Measurements from ENCODE around the gene ZNG1A. TPM values are rescaled to one million over a fixed set of nuclear protein-coding genes. Genes with fewer than 3 reads are reported as not detected.
A peak's percentile ranks its signal among the peaks of the same experiment; 100 is the strongest.
"Not testable (repeated sequence)": the region's sequence is repeated elsewhere in the genome, so short reads cannot be mapped to it uniquely, and the experiment has no call there.

Gene ZNG1A
- polyA plus RNA-seq, 5 donors = 53.4 to 85.3 (median 65.7) TPM

DNA sequence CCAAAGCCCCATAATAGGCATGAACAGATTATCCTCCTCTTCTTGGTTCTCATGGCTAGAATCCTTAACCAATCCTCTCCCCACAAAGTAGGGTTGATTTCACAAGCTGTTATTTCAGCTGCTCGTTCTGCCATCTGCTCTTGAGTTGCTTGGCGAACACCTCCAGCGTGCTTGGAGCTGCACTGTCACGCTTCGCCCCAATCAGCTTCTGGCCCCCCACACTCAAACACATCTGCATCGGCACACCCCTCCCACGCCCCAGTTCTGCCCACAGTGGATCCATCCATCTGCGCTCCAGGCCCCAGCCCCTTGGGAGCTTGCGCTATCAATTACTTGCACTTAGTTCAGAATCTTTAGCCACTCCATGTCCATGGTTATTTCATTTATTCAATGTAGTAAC, 78.4 kb downstream of the ZNG1A start:
- DNase-seq = not testable (repeated sequence)

DNA sequence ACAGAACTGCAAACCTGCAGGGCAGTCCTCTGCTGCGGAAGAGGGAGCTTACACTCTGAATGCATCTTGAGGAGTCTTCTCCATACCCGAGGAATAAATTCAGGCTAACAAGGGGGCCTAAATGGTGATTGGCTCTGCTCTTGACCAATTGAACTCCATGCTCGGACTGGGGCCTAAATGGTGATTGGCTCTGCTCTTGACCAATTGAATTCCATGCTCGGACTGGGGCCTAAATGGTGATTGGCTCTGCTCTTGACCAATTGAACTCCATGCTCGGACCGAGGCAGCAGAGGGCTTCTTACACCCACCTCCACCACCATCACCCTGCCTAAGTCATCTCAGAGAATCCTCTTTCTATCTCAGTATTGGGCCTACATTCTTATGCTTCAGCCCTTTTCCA, 79.0 kb downstream of the ZNG1A start:
- not testable (repeated sequence) for DNase-seq

DNA sequence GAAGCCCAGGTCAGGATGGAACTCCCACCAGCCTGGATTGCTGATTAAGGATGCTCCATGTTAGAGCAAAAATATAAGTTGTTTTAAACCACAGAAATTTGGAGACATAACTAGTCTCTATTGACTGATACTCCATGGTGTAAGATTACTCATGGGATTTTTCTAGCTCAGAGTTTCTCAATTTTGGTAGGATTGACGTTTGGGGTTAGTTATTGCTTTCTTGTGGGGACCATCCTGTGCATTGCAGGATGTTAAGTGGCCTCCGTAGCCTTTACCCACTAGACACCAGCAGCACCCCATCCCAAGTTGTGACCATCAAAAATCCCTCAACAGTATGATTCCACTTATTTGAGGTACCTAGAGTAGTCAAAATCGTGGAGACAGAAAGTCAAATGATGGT, 80.1 kb downstream of the ZNG1A start:
- not testable (repeated sequence) for DNase-seq

DNA sequence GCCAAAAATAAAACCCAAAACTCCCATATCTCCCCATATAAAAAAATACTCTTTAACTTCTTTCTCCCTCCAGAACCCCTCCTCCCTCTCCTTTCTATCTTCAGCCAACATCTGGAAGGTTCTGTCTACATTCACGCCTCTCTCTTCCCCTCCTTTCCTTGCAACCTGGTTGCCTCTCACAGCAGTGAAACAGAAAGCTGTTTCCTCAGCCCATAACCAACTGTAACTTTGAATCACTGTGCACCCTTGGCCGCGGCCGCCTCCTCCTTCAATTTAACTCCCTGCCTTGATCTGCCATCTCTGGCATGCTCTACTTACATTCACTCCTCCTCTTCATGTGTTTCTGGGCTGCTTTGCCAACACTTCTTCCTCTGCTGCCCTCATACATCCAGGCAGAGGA, 83.9 kb downstream of the ZNG1A start:
- not testable (repeated sequence) for DNase-seq

DNA sequence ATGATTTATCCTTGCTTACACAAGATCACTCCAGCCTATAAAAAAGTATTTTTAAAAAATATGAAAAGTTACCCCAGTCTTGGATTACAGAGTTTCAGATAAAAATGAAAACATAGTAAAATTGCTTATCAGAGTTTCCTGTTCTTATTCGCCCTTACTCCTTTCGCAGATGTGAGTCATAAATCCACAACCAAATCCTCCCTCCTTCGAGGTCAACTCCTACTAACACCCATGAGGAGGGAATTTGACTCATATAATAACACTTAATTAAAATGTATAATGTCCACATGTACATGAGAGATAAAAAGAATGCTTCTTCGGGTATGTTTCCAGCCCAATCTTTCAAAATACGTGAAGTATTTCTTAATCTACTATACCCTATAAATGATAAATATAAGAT, 84.5 kb downstream of the ZNG1A start:
- not testable (repeated sequence) for DNase-seq

DNA sequence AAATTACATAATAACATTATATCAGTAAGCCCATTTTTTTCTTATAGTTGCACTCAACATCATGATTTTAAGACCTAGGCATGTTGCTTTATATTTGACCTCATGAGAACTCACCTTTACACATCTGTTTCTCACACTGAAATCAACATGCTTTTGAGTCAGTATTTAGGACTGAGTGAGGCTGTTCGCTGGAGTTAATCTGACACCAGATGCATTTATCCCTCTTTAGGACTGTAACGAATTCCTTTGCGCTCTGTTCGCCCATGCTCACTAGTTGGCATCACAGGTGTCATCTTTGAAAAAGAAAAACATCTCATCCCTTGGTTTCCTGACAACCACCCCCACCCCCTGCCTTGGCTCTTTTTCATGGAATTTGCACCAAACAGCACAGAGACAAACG, 84.9 kb downstream of the ZNG1A start:
- DNase-seq = not testable (repeated sequence)

DNA sequence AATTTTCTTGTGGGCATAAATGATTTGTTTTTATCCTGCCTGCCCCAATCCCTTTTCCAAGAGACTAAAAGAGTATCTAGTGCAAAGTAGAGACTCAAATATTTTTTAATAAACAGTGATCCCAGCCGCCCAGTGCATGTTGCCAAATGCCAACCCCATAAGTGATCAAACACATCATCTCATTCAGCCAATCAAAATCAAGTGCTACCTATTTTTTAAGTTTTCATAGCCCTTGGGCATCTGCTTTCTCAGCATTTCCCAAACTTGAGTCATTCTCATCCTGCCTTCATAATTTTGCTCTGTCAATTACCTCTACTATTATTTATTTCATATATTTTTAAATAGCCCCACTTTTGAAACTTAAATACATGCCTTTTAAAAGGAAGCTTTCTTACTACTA, 88.0 kb downstream of the ZNG1A start:
- DNase-seq = not testable (repeated sequence)

DNA sequence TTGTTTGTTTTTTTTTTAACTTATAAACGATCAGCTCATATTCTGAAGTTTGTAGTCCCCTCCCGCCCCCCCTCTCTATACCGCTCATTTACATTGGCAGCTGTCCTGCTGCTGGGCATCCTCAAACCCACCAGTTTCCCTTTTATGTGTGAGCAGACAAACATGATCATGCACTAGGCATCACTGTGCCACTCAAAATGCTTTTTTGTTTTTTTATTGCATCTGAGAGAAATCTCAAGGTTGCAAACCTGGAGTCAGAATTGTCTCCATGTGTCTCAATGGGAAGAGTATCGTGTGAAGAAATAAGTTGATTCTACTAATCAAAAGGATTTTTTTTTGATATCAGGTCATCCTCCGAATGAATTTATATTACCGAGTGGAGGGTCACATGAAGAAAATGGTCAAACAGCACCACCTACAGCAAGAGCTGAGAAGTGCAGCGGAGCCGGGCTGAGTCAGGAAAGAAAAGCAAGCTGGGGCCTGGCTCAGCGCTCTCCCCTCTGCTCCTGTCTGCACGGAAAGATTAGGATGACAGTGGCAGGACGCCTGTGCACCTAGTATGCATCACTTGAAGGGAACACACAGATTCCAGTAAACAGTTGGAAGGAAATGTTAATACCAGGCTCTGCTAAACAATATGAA, 90.3 kb downstream of the ZNG1A start:
- not testable (repeated sequence) for DNase-seq

DNA sequence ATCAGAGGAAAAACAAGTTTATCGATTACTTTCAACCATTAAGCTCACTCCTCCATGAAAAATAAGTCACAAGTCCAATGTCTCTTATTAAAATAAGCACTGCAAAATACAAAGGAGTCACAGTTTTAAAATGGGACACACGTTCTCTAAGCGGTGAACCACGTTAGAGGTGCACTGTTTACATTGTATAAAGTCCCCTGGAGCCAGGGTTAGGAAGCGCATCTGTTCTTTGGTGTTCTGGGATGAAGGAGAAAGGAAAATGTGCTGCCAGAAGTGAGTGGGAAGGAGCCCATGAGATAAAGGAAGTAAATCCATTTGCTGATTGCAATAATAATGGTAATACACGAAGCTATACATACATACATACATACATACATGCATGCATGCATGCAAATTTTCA, 91.0 kb downstream of the ZNG1A start:
- DNase-seq = not testable (repeated sequence)

DNA sequence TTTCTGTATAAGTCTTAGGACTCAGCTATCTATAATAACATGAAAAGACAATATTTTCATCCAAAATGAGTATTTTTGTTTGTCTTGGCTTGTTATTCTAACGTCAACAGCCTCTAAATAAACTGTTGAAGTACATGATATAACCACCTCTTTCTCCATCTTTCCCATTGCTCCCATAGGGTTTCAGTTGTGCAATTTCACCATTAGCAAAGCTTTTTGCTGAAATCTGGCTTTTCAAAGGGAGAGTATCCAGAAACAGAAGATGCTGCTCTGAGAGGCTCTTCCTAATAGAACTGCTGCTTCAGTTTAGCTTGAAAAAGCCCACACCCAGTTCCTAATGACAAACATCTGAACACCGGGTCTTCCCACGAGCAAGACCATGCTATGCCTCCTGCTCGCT, 91.8 kb downstream of the ZNG1A start:
- not testable (repeated sequence) for DNase-seq

DNA sequence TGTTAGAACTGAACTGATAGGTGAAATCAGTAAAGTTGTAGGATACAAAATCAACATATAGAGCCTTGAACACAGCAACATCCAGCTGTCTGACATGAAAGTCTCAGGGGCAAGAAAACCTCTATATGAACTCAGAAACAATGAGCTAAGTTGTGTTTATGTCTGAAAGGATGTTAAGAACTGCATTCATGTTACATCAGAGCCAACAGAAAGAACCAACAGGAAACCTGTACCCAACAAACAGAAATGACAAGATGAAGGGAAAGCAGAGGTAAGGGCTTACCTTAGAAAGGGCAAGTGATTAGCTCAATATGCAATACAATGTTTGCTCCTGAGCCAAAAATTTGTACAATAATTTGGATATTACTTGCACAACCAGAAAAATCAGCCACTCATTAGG, 92.2 kb downstream of the ZNG1A start:
- not testable (repeated sequence) for DNase-seq

DNA sequence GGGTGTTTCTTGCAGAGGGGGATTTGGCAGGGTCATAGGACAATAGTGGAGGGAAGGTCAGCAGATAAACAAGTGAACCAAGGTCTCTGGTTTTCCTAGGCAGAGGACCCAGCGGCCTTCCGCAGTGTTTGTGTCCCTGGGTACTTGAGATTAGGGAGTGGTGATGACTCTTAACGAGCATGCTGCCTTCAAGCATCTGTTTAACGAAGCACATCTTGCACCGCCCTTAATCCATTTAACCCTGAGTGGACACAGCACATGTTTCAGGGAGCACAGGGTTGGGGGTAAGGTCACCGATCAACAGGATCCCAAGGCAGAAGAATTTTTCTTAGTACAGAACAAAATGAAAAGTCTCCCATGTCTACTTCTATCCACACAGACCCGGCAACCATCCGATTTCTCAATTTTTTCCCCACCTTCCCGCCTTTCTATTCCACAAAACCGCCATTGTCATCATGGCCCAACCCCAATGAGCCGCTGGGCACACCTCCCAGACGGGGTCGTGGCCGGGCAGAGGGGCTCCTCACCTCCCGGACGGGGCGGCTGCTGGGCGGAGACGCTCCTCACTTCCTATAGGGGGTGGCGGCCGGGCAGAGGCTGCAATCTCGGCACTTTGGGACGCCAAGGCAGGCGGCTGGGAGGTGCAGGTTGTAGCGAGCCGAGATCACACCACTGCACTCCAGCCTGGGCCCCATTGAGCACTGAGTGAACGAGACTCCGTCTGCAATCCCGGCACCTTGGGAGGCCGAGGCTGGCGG, 95.7 kb downstream of the ZNG1A start:
- not testable (repeated sequence) for DNase-seq

DNA sequence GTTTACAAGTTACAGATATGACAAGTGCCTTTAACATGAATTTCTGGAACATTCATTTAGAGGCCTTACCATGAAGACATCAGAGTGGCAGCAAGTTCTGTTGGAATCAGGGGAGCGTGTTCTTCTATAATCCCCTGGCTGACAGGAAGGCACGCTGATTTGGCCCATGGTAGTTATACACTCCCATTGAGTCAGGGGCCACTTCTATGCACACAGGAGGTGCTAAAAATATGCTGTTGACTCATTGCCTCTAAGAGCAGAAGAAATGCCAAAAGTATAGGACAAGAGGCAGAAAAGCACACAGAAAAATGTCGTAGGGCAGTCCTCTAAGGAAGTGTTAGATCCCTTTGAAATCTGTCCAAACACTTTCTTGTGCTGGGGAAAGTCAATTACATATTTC, 100.5 kb downstream of the ZNG1A start:
- DNase-seq = not testable (repeated sequence)

DNA sequence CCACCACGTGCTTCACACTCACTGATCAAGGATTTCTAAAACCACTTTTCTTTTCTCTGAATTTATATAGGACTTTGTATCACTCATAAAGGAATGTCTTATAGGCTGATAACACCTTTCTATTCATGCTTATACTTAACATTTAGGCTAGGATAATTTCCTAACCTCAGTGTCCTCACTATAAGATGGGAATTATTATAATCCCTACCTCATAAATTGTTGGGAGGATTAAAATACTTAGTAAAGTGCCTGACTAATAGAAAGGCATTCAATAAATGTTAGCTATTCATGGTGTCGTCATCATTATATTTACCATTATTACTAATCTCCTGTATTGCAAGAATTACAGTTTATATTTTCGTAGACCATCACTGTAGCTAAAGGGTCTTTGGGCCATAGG, 102.5 kb downstream of the ZNG1A start:
- DNase-seq = not testable (repeated sequence)

DNA sequence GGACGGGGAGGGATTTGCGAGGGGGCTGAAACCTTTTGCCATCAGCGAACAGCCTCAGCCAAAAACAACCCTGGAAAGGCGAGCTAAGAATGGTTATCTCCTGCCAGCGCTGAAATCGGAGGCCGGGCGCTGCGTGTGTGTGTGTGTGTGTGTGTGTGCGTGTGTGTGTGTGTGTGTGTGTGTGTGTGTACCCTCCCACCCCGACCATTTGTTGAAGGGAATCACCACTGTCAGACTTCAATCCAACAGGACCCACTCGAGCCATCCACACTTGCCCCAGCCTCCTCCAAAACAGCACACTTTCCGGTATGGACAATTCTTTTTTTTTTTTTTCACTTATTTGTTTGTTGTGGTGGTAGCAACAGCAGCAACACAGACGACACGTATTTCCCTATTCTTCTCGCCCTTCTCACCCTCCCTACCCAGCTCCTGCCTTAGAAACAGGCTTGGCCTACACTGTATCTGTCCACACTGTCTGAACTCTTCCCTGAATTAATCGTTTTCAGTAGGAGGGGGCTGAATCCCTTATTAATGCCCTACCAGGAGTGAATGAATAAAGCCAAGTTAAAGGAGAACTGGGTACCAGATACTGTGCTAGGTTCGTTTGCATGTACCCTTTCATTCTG, 104.8 kb downstream of the ZNG1A start:
- DNase-seq = peak in 1 of 2 donors; percentile 8

DNA sequence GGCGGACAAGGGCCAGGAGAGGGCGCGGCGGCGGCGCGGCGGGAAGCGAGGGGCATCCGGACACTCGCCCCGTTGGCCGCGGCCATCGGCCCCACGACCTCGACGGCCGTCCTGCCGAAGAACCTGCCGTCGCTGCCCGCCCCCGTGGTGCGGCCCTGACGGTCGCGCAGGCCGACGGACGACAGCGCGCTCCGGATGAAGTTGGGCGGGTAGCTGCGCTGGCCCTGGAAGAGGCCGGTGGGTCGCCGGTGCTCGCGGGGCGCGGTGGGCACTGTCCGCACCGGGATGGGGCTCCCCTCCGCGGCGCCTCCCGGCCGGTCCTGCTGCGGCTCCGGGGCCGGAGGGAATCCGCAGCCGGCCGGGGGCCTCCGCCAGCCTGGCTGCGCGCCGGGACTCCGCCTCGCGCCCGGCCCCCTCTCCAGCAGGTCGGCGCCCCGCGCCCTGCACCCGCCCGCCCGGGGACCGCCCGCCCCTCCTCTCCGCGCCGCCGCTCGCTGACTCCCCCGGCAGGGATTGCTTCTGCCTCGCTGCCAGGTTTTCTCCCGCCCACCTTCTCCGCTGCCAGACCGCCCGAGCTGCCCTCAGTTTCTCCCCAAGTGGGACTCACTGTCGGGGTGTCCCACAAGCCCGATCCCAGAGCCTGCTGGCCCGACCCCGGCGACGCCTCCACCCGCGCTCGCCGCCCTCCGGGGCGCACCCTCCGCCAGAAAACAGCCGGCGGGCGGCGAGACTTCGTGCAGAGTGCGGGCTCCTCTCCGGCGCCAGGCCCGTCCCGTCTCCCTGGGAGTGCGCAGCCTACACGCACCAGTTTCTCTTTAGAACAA, 105.6 kb downstream of the ZNG1A start:
- peak in 1 of 2 donors; percentile 8 for DNase-seq

Other genes with a start within 250 kb of the ZNG1A start
- 10 to 100 TPM; 12.0 to 36.4 (median 23.2) TPM for gene WASHC1, start 149.6 kb downstream of the ZNG1A start, polyA plus RNA-seq (ENCODE audit: insufficient read depth in 1 of 5, insufficient read length in 5 of 5, low replicate concordance in 1 of 5)
- gene FOXD4, start 60.6 kb downstream of the ZNG1A start, polyA plus RNA-seq (ENCODE audit: insufficient read depth in 1 of 5, insufficient read length in 5 of 5, low replicate concordance in 1 of 5) = under 1 TPM in 4 of 5 donors, not detected in 1; 0.33 to 0.70 (median 0.43) TPM
- gene DOCK8, start 35.8 kb upstream of the ZNG1A start, polyA plus RNA-seq (ENCODE audit: insufficient read depth in 1 of 5, insufficient read length in 5 of 5, low replicate concordance in 1 of 5) = 1 to 10 TPM; 6.2 to 8.4 (median 7.0) TPM